Body of pancreas (tissue), 4 donors: ENCODE data around the gene CSMD2.

Experiments used
- CTCF ChIP-seq, 7 experiments: fragments of 450-650 bp in 4 of 7; fragments of 200-600 bp in 3 of 7; sonication (generic) in 3 of 7; IDR thresholded peaks; one replicate each; pipeline ENCODE4 v1.5.1; 2016 to 2019; ENCODE audit warnings: antibody characterized with exemption in 7 of 7
- POLR2A ChIP-seq, 3 donors: fragments of 450-650 bp; IDR thresholded peaks; one replicate each; pipeline ENCODE4 v1.6.1; 2016; ENCODE audit warnings: antibody characterized with exemption in 3 of 3, mild to moderate bottlenecking in 2 of 3

GRCh38 chr1:33601751-33602150 lies 563.3 kb downstream of the CSMD2 start:
- no peak for TF ChIP-seq CTCF (IDR thresholded peaks at IDR 0.05)
- no peak for TF ChIP-seq POLR2A (IDR thresholded peaks at IDR 0.05)
